ENCODE data around the gene THOC5.

DNA sequence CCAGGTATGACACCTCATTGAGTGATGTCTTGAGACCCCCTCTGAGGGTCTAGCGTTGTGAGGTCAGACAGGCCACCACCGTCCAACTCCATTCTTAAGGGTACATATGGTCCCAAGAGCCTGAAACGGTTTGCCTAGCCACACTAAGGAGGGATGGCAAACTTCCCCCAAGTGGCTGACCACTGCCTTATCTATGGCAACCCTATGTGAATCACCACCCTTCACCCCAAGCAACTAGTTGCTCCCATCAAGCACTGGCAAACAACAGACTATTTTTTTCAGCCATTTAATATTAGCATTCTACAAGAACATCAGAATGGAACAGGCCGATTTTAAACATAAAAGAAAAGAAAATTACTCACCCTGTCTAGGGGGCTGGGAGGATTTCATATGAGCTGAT lies 22.8 kb downstream of the THOC5 start:
- no peak for TF ChIP-seq GATA2 (IDR thresholded peaks at IDR 0.05; ENCODE audit: low read depth, low read length)
- no peak for TF ChIP-seq GATA3 (IDR thresholded peaks at IDR 0.05; ENCODE audit: low read depth, low read length)

Data from SH-SY5Y (cell line).